Measurements from ENCODE around the gene DNAJC4.
A peak's percentile ranks its signal among the peaks of the same experiment; 100 is the strongest.
"Not testable (repeated sequence)": the region's sequence is repeated elsewhere in the genome, so short reads cannot be mapped to it uniquely, and the experiment has no call there.

DNAJC4 gene

GRCh38 chr11:64246621-64246870 is 16.2 kb downstream of the DNAJC4 start:
- DNase-seq = not testable (repeated sequence)

GRCh38 chr11:64246871-64247728 is 16.8 kb downstream of the DNAJC4 start, which contains the start of gene PPP1R14B:
PPP1R14B (minus strand) TSS chr11:64246943; CDS start chr11:64246673, 270 bp downstream.
- peak; percentile 82 for DNase-seq

- no peak for DNase-seq
Observed at GRCh38 chr11:64247729-64248531, 17.6 kb downstream of the DNAJC4 start.

- no peak for DNase-seq
Observed at GRCh38 chr11:64248578-64248977, 18.2 kb downstream of the DNAJC4 start.

GRCh38 chr11:64249038-64249437 is 18.7 kb downstream of the DNAJC4 start:
- no peak for DNase-seq

- no peak for DNase-seq
Observed at GRCh38 chr11:64249563-64250414, 19.4 kb downstream of the DNAJC4 start.

- no peak for DNase-seq
Observed at GRCh38 chr11:64250415-64251015, 20.2 kb downstream of the DNAJC4 start.

- peak; percentile 73 for DNase-seq
Observed at GRCh38 chr11:64251016-64251752, 20.8 kb downstream of the DNAJC4 start, which contains the start of gene PLCB3. PLCB3 (plus strand) TSS chr11:64251530; CDS start chr11:64251650, 120 bp downstream.

GRCh38 chr11:64251753-64252002 is 21.3 kb downstream of the DNAJC4 start:
- DNase-seq = no peak

- DNase-seq = no peak
Observed at GRCh38 chr11:64252003-64252872, 21.9 kb downstream of the DNAJC4 start.

- DNase-seq = no peak
Observed at GRCh38 chr11:64253043-64253442, 22.7 kb downstream of the DNAJC4 start.

GRCh38 chr11:64253481-64253880 is 23.1 kb downstream of the DNAJC4 start:
- DNase-seq = no peak

- DNase-seq = no peak
Observed at GRCh38 chr11:64254326-64254725, 24.0 kb downstream of the DNAJC4 start.

GRCh38 chr11:64255135-64256128 is 25.1 kb downstream of the DNAJC4 start:
- no peak for DNase-seq

GRCh38 chr11:64256300-64256699 is 26.0 kb downstream of the DNAJC4 start:
- DNase-seq = no peak

GRCh38 chr11:64258356-64258755 is 28.0 kb downstream of the DNAJC4 start:
- DNase-seq = no peak

- no peak for DNase-seq
Observed at GRCh38 chr11:64258946-64259532, 28.7 kb downstream of the DNAJC4 start.

GRCh38 chr11:64259533-64260067 is 29.3 kb downstream of the DNAJC4 start:
- DNase-seq = no peak

- DNase-seq = no peak
Observed at GRCh38 chr11:64260147-64260708, 29.9 kb downstream of the DNAJC4 start.
